ENCODE measurements around the gene PPP4R1.

The PPP4R1 gene

DNA sequence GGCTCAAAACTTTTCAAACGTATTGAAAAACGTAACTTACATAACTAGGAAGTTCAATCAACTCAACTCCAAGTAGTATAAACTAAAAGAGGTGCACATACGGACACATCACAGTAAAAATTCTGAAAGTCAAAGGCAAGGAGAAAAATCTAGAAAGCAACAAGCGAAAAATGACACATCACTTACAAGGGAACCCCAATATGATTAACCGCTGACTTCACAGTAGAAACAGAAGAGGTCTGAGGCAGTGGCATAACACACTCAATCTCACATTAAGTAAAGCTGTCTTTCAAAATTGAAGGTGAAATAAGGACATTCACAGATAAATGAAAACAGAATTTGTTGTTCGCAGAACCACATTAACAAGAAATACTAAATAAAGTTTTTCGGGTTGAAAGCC lies 32.7 kb downstream of the PPP4R1 start:
- no peak for DNase-seq

DNA sequence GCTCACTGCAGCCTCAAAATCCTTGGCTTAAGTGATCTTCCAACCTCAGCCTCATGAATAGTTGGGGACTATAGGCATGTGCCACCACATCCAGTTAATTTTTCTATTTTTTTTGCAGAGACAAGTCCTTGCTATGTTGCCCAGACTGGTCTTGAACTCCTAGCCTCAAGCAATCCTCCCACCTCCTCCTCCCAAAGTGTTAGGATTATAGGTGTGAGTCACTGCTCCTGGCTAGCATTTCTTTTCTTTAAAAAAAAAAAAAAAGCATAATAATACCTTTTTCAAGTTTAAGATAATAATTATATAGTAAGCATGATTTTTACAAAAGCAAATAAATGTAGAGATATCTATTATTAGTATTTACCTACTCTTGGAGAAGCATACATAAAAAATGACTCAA lies 36.1 kb downstream of the PPP4R1 start:
- DNase-seq: no peak

DNA sequence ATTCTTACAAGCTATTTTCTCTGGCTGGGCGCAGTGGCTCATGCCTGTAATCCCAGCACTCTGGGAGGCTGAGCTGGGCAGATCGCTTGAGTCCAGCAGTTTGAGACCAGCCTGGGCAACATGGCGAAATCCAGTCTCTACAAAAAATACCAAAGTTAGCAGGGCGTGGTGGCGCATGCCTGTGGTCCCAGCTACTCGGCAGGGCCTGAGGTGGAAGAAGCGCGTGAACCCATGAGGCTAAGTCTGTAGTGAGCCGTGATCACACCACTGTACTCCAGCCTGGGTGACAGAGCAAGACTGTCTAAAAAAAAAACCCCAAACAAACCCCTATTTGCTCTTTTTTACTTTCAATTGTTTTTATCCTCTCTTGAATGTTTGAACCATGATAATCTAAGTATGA lies 37.0 kb downstream of the PPP4R1 start:
- no peak for DNase-seq

DNA sequence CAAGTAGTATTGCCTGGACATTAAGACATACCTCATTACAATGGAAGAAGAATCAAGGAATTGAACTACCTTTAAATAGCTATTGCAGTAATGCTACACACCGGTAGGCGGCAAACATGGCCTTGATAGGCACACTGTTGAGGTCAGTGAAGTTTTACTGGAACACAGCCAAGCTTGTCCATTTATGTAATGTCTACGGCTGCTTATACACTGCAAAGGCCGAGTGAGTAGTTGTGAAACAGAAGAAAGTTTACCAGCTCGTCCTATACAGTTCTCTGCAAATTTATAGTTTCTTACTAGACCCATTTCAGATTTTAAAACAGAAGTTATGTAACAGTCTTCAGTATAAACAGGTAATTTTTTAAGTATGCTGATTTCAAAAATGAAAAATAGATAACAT lies 38.8 kb downstream of the PPP4R1 start:
- DNase-seq: no peak

DNA sequence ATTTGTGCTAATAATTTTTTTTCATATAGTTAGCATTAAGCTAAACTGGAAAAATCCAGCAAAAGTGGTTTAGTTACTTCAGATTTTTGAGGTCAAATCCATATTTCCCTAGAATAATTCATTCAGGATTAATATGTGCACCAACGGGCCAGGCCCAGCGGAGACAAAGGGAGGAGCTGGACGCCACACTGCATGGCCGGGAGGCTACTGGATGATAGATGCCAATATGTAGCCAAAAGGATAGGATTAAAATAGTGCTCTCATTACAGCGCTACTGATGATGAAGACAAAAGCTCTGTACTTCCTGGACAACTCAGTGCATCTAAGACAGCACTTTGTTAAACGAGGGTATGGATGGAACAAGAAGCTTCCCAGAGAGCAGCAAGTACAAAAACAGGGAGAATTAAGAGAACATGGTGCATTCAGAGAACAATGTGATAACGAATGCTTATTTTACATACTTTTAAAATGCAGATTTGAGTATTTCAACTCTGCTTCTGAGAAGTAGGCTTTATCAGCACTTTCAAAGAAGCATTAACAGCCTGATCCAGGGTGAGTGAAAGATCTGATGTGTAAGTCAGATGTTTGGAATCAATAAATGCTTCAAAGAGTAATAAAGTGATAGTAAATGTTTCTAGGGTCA lies 39.8 kb downstream of the PPP4R1 start:
- no peak for DNase-seq

DNA sequence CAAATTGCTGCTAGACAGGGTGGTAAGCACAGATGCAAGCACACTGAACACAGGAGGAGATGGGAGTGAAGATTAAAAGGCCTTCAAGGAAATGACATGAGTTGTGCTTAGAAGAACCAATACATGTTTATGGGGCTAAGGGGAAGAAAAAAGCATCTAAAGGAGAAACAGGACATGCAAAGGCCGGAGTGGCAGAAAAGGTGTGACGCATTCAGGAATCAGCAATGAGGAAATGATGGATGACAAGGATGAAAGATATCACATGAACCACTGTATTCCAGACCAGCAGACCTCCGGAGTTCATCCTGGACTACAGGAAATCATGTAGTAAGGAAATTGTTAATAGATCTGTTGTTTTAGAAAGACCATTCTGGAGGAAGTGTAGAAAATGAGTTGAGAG lies 42.8 kb downstream of the PPP4R1 start:
- DNase-seq: no peak

DNA sequence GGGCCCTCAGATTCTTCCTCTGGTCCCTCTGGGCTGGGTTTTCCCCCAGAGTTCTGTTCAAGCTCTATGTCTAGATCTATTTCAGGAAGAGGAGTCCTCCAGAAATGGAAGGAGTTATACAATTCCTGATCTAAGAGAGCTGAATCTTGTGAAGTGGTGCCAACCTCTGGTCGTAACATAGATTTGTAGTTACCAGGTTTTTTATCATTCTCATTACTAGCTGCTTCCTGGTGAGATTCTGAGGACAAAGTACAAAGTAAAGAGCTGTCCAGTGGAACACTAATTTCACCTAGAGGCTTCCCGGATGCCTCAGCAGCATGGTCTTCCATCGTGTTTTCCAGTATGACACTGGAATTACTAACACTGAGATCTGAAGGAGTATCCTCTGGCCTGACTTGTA lies 44.1 kb downstream of the PPP4R1 start:
- no peak for DNase-seq

DNA sequence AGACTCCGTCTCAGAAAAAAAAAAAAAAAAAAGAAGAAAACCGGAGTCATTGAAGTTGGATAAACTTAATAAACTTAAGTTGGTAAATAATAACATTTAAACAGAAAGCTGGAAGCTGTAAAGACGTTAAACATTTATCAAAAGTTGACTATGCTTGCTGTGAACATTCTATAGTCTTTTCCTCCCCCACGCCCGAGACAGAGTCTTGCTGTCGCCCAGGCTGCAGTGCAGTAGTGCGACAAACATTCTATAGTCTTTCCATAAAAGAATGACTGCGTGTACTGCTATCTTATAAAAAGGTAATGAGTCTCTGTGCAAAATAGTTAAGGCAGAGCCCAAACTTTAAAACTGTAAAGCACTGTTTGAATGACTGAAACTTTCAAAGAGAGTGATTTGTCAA lies 45.2 kb downstream of the PPP4R1 start:
- no peak for DNase-seq

DNA sequence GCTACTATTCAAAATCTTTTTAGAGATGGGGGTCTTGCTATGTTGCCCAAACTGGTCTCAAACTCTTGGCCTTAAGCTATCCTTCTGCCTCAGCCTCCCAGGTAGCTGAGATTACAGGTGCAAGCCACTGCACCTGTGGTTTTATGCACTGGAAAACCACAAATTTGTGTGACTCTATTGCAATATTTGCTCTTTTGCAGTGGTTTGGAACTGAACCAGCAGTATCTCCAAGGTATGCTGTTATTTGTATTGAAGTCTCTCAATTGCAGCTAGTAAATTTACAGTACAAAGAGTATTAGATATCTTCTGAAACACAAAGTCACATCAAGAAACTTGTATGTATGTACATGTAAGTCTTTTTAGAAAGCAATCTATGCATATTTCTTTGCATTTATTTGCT lies 46.2 kb downstream of the PPP4R1 start:
- DNase-seq: no peak

DNA sequence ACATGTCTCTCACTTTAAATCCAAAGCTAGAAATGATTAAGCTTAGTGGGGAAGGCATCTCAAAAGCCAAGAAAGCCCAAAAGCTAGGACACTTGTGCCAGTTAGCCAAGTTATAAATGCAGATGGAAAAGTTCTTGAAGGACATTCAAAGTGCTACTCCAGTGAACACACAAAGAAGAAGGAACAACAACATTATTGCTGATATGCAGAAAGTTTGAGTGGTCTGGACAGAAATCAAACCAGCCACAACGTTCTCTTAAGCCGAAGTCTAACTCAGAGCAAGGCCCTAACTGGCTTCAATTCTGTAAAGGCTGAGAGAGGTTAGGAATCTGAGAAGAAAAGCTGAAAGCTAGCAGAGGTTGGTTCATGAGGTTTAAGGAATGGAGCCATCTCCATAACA lies 49.0 kb downstream of the PPP4R1 start:
- no peak for DNase-seq

DNA sequence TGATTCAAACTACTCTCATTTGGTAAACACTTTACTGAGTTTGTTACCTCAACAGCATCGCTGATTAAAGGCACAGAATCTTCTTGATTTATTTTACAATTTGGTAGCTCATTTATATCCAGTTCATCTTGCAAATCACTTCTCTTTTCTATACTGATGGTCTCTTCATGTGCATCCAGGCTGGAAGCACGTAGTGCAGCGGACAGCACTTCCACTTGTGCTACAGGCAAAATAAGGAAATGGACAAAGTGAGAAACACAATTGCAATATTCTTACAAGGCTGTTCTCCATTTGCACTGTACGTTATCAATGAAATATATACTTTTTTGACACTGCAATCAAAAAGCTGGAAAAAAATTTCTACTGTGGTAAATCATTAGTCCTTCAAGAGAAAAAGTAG lies 51.0 kb downstream of the PPP4R1 start:
- DNase-seq: no peak

DNA sequence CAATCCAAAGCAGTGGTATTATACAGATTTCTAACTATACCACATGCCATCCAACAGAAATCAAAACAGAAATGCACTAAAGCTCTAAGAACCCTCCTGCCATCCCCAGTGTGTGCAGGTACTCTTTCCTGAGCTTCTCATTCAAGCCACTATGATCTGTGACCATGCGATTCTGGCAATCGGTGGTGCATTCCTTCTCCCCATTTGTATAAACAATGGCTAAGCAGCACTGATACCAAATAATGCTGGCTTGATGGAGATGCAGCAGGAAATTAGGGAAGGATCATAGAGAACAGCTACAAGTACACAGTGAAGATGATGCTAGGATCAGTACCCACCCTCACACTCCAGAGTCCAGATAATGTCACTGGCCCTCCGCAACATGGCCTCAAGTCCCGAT lies 51.8 kb downstream of the PPP4R1 start:
- no peak for DNase-seq

DNA sequence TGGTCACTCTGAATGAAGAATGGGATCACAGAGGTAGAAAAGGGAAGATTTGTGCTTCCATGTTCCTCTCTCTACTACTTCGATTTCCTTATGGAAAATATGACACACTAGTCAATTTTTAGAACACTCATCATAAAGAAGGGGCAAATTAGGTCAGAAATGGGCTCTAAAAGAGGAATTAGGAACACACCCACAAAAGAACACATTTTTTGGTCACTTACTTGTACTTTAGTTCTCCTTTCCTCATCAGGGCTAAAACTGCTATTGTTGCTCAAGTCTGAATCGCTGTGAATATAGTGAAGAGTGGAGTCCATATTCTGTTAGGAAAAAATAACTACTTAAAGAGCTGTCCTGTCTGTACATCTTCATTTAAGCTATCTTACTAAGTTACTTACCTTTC lies 52.6 kb downstream of the PPP4R1 start:
- no peak for DNase-seq

DNA sequence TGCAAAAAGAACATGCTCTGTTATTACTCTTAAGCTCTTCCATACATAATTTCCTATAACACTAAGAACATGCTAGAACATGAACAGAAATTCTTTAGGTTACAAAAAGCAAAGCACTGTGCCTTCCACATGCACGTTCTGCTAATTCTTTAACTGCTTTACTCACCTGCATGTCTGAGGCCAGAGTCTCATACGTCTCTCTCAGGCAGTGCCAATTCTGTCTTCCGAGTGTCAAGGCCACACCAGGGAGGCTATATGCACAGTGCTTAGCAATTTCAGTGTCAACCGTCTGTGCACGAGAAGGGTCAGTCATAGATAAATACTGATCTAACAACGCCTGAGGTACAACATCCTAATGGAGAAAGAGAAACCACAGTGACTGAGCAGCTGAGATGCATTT lies 55.1 kb downstream of the PPP4R1 start:
- no peak for DNase-seq

DNA sequence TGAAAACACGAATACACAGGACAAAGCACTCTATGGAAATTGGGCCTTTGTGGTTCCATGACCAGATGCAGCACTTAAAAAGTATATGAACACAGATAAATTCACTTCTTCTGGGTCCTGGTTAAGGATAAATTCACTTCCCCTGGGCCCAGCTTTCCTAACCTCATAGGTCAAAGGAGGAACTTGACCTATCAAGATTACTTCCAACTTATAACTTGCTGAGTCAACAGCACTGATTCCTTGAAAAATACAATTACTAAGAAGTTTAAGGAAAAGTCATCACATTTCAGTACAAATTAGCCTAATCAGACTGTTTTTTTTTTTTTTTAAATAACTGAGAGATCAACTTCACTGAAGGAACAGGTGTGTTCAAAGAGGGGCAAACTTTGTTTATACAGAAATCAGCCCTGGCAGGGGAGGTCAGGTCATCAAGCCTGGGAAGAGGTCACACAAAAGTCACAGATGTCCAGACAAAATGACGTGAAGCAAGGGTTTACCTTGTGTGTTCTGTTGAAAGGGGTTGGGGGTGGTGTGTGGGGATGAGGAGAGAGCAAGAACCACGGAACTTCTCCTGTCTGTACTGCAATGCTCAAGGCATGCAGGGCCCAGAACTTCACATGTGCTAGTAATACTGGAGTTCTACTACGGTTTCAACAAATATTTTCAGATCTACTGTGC lies 55.8 kb downstream of the PPP4R1 start:
- no peak for DNase-seq

DNA sequence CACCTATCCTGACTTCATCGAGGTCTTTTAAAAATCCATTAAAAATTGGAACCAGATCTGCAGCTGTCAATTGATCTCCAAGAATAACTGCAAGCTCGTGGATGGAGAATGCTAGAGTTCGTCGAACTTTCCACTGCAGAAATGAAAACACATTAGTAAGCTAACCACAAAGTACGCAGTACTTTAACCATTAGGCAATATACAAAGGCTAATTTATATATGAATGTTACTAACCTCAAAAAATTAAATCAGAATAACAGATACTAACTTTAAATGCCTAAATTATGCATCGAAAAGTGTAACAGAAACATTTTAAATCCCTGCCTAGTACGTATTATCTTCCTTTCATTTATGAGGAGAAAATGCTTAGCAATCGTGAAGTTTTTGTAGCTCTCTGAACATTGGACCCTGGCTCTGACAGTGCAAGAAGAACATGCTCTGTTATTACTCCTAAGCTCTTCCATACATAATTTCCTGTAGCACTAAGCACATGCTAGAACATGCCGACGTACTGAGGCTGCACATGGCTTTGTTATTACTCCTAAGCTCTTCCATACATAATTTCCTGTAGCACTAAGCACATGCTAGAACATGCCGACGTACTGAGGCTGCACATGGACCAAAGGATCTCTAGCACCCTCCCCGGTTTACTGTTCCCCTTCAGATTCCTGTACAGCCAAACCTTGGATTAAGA lies 57.0 kb downstream of the PPP4R1 start:
- no peak for DNase-seq

DNA sequence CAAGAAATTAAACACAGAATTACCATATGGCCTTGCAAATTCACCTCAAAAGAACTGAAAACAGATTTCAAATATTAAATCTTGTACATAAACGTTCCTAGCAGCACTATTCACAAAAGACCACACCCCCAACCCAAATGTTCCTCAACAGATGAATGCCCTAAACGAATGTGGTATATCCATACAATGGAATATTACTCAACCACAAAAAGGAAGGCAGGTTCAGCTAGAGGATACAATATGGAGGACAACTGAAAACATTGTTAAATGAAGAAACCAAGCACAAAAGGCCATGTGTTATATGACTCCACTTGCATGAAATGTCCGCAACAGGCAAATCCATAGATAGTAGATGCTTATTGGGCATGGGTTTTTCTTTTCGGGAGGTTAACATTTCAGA lies 61.7 kb downstream of the PPP4R1 start:
- DNase-seq: no peak

DNA sequence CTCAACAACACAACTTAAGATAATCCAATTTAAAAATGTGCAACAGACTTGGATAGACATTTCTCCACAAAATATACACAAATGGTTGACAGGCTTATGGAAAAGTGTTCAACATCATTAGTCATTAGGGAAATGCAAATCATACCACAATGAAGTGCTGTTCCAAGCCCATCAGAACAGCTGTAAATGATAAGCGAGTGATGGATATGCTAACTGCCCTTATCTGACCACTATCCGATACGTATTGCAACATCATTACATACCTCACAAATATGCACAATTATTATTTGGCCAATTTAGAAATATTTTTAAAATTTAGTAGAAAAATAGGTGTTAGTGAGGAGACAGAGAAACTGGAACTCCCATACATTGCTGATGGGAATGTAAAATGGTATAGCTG lies 62.2 kb downstream of the PPP4R1 start:
- DNase-seq: no peak

DNA sequence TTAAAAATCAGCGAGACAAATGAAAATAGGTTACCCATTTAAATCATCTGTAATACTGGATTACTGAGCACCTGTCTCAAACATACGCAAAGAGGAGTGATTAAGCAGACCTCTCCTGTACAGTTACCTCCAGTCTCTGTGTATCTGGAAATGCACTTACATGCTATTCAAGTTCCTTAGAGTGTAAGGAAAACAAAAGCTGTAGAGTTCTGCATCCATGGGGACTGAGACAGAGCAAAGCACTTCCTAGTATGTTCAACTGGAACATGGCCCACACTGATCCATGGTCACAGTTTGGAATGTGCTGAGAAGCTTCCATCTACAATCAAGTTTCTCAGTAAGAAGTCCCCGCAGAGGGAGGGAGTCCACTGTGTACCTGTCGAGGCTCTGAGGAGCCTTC lies 63.9 kb downstream of the PPP4R1 start:
- DNase-seq: no peak

DNA sequence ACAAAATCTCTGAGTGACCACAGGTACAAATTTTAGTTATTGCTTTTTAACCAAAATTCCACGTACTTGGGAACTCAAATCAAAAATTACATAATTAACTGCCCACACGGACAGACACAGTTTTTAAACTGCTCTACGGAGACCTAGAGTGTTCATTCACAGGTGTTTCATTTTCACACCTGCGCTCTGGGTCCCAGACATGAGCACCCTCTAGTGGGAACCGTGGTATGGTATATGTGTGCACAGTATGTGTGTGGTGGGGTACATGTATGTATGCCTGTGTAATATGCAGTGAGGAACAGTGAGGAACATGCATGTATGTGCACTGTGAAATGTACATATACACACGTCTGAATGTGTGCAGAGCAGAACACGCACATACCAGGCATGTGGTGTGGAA lies 65.0 kb downstream of the PPP4R1 start:
- no peak for DNase-seq

DNA sequence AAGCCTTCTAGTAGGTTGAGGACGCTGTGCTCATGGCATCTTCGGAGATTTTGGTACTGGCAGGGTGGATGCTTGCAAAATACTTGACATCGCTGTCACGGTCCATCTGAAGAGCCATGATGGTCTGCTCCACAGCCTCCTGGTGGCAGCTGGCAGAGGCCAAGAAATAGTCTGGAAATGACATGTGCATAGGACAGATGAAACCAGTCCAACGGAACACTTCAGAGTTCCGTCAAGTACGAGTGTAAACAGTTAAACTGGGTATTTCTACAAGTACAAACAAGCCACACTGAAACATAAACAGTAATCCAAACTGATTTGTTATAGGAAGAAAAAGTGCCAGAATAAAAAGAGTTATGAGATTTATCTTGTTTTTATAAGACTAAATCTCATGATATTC lies 66.6 kb downstream of the PPP4R1 start:
- no peak for DNase-seq

DNA sequence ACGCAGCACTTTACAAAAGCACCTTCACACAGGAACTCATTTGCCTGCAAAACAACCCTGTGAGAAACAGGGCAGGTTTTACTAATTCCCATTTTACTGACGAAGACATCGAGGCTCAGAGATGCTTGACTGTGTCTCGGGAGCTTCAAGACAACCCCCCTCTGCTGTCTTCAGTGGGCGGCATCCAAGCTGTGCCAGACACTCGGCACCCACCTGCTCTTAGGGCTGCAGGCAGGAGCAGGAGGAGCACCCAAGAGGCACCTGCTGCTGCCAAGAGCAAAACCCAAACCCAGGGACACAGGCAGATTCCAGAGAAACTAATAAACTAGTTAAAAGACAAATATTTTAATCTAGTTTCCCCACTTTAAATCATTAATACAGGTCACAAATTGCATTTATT lies 67.9 kb downstream of the PPP4R1 start:
- DNase-seq: no peak

DNA sequence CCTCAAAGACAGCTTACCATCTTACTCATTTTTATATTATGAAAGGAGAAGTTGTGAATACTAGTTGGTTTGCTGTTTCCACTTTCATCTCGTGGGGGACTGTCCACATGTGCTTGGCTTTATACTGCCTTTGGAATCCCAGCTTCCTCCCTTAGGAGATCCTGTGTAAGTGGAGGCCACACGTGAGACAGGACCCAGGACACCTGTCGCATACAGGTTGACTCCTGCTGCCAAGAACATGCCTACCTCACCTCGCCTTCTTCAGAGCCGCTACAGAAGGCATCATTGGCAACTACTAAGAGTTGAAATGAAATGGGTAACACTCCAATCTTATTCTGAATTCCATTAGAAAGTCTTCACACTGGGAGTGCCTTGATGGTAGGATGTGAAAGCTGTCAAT lies 69.3 kb downstream of the PPP4R1 start:
- DNase-seq: no peak

DNA sequence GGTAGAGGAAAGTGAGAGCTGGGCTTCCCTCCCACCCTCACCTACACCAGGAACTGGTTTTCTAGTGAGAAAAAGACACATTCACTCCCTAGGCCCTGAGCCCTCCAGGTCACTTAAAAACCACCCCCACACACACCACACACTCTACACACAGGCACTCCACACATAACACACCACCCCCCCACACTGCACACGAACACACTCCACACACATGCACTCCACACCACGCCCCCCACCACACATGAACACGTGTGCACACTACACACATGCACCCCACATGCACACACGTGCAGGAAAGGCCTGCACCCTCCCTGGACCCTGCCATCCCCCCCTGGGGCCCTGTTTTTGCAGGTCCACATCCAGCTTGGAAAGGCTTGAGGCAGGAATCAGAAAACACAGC lies 71.4 kb downstream of the PPP4R1 start:
- no peak for DNase-seq

DNA sequence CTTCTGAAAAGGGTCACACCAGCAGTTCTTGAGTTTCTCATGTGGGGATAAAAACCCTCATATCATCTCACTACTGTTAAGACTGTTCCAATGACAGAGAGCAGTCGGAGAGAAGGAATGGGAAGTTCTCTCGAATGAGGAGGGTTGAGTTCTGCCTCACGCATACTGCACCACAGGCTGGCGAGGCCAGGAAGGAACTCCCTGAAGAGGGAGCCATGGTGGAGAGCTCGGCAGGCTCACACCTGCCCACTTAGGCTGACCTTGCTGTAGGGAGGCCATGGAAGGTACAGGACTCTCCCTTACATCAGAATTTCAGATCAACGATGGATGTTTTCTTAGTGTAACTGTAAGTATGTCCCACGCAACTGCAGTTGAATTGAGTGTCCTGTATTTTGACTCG lies 74.4 kb downstream of the PPP4R1 start:
- DNase-seq: no peak

Data from NK-92 treated with Interleukin-12 subunit alpha and Interleukin-12 subunit beta, amount 100 ng/mL, for 24 hours (cell line).